ENCODE data around the gene GPER1.
A peak's percentile ranks its signal among the peaks of the same experiment; 100 is the strongest.

The GPER1 gene

GRCh38 chr7:1058821-1059199 lies 29.1 kb upstream of the GPER1 start:
- Histone ChIP-seq H3K4me3 (no peak overlapping the region), H3K27ac (peak overlapping the region in 1 of 2 donors; percentile 60)
- no peak for TF ChIP-seq CTCF (IDR thresholded peaks at IDR 0.05)
- no peak for DNase-seq (ENCODE audit: low spot score)

GRCh38 chr7:1059200-1060091 lies 28.5 kb upstream of the GPER1 start:
- peak overlapping the region; percentile 40 to 60 for H3K27ac ChIP-seq
- no peak for DNase-seq (ENCODE audit: low spot score)
- TF ChIP-seq CTCF (IDR thresholded peaks at IDR 0.05), result no peak
- peak overlapping the region; percentile 48 for H3K4me3 ChIP-seq

- no peak for TF ChIP-seq CTCF (IDR thresholded peaks at IDR 0.05)
- H3K27ac ChIP-seq, result peak overlapping the region; percentile 40 to 60
- H3K4me3 ChIP-seq, result peak overlapping the region; percentile 48
- DNase-seq (ENCODE audit: low spot score), result no peak
Measured at GRCh38 chr7:1060315-1061072, 27.4 kb upstream of the GPER1 start.

- no peak for DNase-seq (ENCODE audit: low spot score)
- Histone ChIP-seq H3K4me3 (no peak overlapping the region), H3K27ac (peak overlapping the region in 1 of 2 donors; percentile 60)
- no peak for TF ChIP-seq CTCF (IDR thresholded peaks at IDR 0.05)
Measured at GRCh38 chr7:1061180-1061579, 26.7 kb upstream of the GPER1 start.

- H3K4me3 ChIP-seq, result no peak overlapping the region
- no peak for DNase-seq (ENCODE audit: low spot score)
- TF ChIP-seq CTCF (IDR thresholded peaks at IDR 0.05), result no peak
- no peak overlapping the region for H3K27ac ChIP-seq
Measured at GRCh38 chr7:1062296-1063294, 25.3 kb upstream of the GPER1 start.

GRCh38 chr7:1063361-1063760 lies 24.6 kb upstream of the GPER1 start:
- Histone ChIP-seq H3K4me3 (no peak overlapping the region), H3K27ac (no peak overlapping the region)
- no peak for DNase-seq (ENCODE audit: low spot score)
- TF ChIP-seq CTCF (IDR thresholded peaks at IDR 0.05), result no peak
